ENCODE results near the gene GDF7.

The GDF7 gene

GRCh38 chr2:20641123-20641985, 25.6 kb upstream of the GDF7 start:
- in situ Hi-C loops (cut with HindIII; ENCODE audit: low pct_unique_long_range_greater_than_20kb, low sequenced_read_pairs): loop anchor here (25.0 kb wide), 1 partner anchor 204 kb away; the partner anchor contains the start of gene RHOB
- DNase-seq (ENCODE audit: low read depth in 1 of 2, low spot score in 1 of 2): no peak
- TF ChIP-seq JUND (IDR thresholded peaks at IDR 0.05; ENCODE audit: low read depth): no peak

- in situ Hi-C loops (cut with HindIII; ENCODE audit: low pct_unique_long_range_greater_than_20kb, low sequenced_read_pairs): loop anchor here (25.0 kb wide), 1 partner anchor 205 kb away; the partner anchor contains the start of gene RHOB
- no peak for TF ChIP-seq JUND (IDR thresholded peaks at IDR 0.05; ENCODE audit: low read depth)
- peak; percentile 62 to 79 for DNase-seq (ENCODE audit: low read depth in 1 of 2, low spot score in 1 of 2)
These were observed 24.6 kb upstream of the GDF7 start for GRCh38 chr2:20642055-20642971.

- TF ChIP-seq JUND (IDR thresholded peaks at IDR 0.05; ENCODE audit: low read depth): no peak
- DNase-seq (ENCODE audit: low read depth in 1 of 2, low spot score in 1 of 2): no peak
- in situ Hi-C loops (cut with HindIII; ENCODE audit: low pct_unique_long_range_greater_than_20kb, low sequenced_read_pairs): loop anchor here (25.0 kb wide), 1 partner anchor 206 kb away; the partner anchor contains the start of gene RHOB
These were observed 23.9 kb upstream of the GDF7 start for GRCh38 chr2:20643060-20643459.

- in situ Hi-C loops (cut with HindIII; ENCODE audit: low pct_unique_long_range_greater_than_20kb, low sequenced_read_pairs): loop anchor here (25.0 kb wide), 1 partner anchor 207 kb away; the partner anchor contains the start of gene RHOB
- TF ChIP-seq JUND (IDR thresholded peaks at IDR 0.05; ENCODE audit: low read depth): no peak
- no peak for DNase-seq (ENCODE audit: low read depth in 1 of 2, low spot score in 1 of 2)
These were observed 23.1 kb upstream of the GDF7 start for GRCh38 chr2:20643826-20644225.

GRCh38 chr2:20645301-20645701, 21.6 kb upstream of the GDF7 start:
- no peak for TF ChIP-seq JUND (IDR thresholded peaks at IDR 0.05; ENCODE audit: low read depth)
- no peak for DNase-seq (ENCODE audit: low read depth in 1 of 2, low spot score in 1 of 2)
- in situ Hi-C loops (cut with HindIII; ENCODE audit: low pct_unique_long_range_greater_than_20kb, low sequenced_read_pairs): loop anchor here (25.0 kb wide), 1 partner anchor 208 kb away; the partner anchor contains the start of gene RHOB

GRCh38 chr2:20645761-20646160, 21.2 kb upstream of the GDF7 start:
- TF ChIP-seq JUND (IDR thresholded peaks at IDR 0.05; ENCODE audit: low read depth): no peak
- in situ Hi-C loops (cut with HindIII; ENCODE audit: low pct_unique_long_range_greater_than_20kb, low sequenced_read_pairs): loop anchor here (25.0 kb wide), 1 partner anchor 208 kb away; the partner anchor contains the start of gene RHOB

GRCh38 chr2:20646446-20646845, 20.5 kb upstream of the GDF7 start:
- TF ChIP-seq JUND (IDR thresholded peaks at IDR 0.05; ENCODE audit: low read depth): no peak
- in situ Hi-C loops (cut with HindIII; ENCODE audit: low pct_unique_long_range_greater_than_20kb, low sequenced_read_pairs): loop anchor here (25.0 kb wide), 1 partner anchor 209 kb away; the partner anchor contains the start of gene RHOB
- DNase-seq (ENCODE audit: low read depth in 1 of 2, low spot score in 1 of 2): no peak

More at GRCh38 chr2:20645761-20646160, 21.2 kb upstream of the GDF7 start:
- no peak for DNase-seq (ENCODE audit: low read depth in 1 of 2, low spot score in 1 of 2)

GRCh38 chr2:20647211-20647610, 19.7 kb upstream of the GDF7 start:
- TF ChIP-seq JUND (IDR thresholded peaks at IDR 0.05; ENCODE audit: low read depth): no peak
- in situ Hi-C loops (cut with HindIII; ENCODE audit: low pct_unique_long_range_greater_than_20kb, low sequenced_read_pairs): loop anchor here (25.0 kb wide), 1 partner anchor 210 kb away; the partner anchor contains the start of gene RHOB
- DNase-seq (ENCODE audit: low read depth in 1 of 2, low spot score in 1 of 2): no peak

- in situ Hi-C loops (cut with HindIII; ENCODE audit: low pct_unique_long_range_greater_than_20kb, low sequenced_read_pairs): loop anchor here (25.0 kb wide), 1 partner anchor 210 kb away; the partner anchor contains the start of gene RHOB
- TF ChIP-seq JUND (IDR thresholded peaks at IDR 0.05; ENCODE audit: low read depth): no peak
These were observed 19.2 kb upstream of the GDF7 start for GRCh38 chr2:20647738-20648137.

GRCh38 chr2:20648206-20648605, 18.7 kb upstream of the GDF7 start:
- DNase-seq (ENCODE audit: low read depth in 1 of 2, low spot score in 1 of 2): no peak
- TF ChIP-seq JUND (IDR thresholded peaks at IDR 0.05; ENCODE audit: low read depth): no peak
- in situ Hi-C loops (cut with HindIII; ENCODE audit: low pct_unique_long_range_greater_than_20kb, low sequenced_read_pairs): loop anchor here (25.0 kb wide), 1 partner anchor 211 kb away; the partner anchor contains the start of gene RHOB

More at GRCh38 chr2:20647738-20648137, 19.2 kb upstream of the GDF7 start:
- DNase-seq (ENCODE audit: low read depth in 1 of 2, low spot score in 1 of 2): no peak

GRCh38 chr2:20648831-20649230, 18.1 kb upstream of the GDF7 start:
- in situ Hi-C loops (cut with HindIII; ENCODE audit: low pct_unique_long_range_greater_than_20kb, low sequenced_read_pairs): loop anchor here (25.0 kb wide), 1 partner anchor 212 kb away; the partner anchor contains the start of gene RHOB
- TF ChIP-seq JUND (IDR thresholded peaks at IDR 0.05; ENCODE audit: low read depth): no peak

GRCh38 chr2:20649576-20649975, 17.4 kb upstream of the GDF7 start:
- TF ChIP-seq JUND (IDR thresholded peaks at IDR 0.05; ENCODE audit: low read depth): no peak
- DNase-seq (ENCODE audit: low read depth in 1 of 2, low spot score in 1 of 2): no peak
- in situ Hi-C loops (cut with HindIII; ENCODE audit: low pct_unique_long_range_greater_than_20kb, low sequenced_read_pairs): loop anchor here (25.0 kb wide), 1 partner anchor 212 kb away; the partner anchor contains the start of gene RHOB

More at GRCh38 chr2:20648831-20649230, 18.1 kb upstream of the GDF7 start:
- DNase-seq (ENCODE audit: low read depth in 1 of 2, low spot score in 1 of 2): no peak
